Lower lobe of right lung (tissue), 2 donors: ENCODE measurements around the gene RAPGEF4. TPM values are rescaled to one million over a fixed set of nuclear protein-coding genes. Genes with fewer than 3 reads are reported as not detected.
A peak's percentile ranks its signal among the peaks of the same experiment; 100 is the strongest.

Experiments
- ATAC-seq, 2 donors: fragments of 200-7000 bp; cut with Tn5 transposase; one replicate each; pipeline ENCODE4 v1.9.1; 2020 to 2022; ENCODE audit warnings: mild to moderate bottlenecking in 2 of 2, moderate library complexity in 2 of 2
- DNase-seq: peaks from one replicate; pipeline ENCODE4 v3.0.0-alpha.2; 2020
- H3K27ac ChIP-seq: fragments of 200-600 bp; one replicate; pipeline ENCODE4 v1.8.0; 2022
- H3K27me3 ChIP-seq: fragments of 200-600 bp; one replicate; pipeline ENCODE4 v1.8.0; 2022; ENCODE audit warnings: low read depth
- H3K36me3 ChIP-seq: fragments of 200-600 bp; one replicate; pipeline ENCODE4 v1.8.0; 2022; ENCODE audit warnings: mild to moderate bottlenecking
- H3K4me1 ChIP-seq: fragments of 200-600 bp; one replicate; pipeline ENCODE4 v1.8.0; 2022
- H3K4me3 ChIP-seq: fragments of 200-600 bp; one replicate; pipeline ENCODE4 v1.8.0; 2022; ENCODE audit warnings: mild to moderate bottlenecking
- H3K9me3 ChIP-seq: fragments of 200-600 bp; one replicate; pipeline ENCODE4 v1.8.0; 2022
- intact Hi-C: fragments of 100-400 bp; cut with DNase I; formaldehyde crosslinking; loops from one replicate; pipeline ENCODE4 v1.11.0; 2022
- total RNA-seq: library from RNA; stranded (reverse); fragmentation: NEBNext Ultra II Directional; extraction: Animal tissue kit (Norgen Biotek cat#: 25700); gene quantifications from one replicate; pipeline ENCODE4 v1.2.1, GENCODE V29; 2021
- TF ChIP-seq, protein P1 (sequence below): fragments of 200-600 bp; IDR thresholded peaks from one replicate; pipeline ENCODE4 v1.8.0; 2022; ENCODE audit warnings: antibody characterized with exemption, mild to moderate bottlenecking
- donor health status: DM: no; HTN: yes; CAD: no; lungs with severe emphysema.

The RAPGEF4 gene
- total RNA-seq, 1 donor from 2014 or later: 14.6 TPM

DNA sequence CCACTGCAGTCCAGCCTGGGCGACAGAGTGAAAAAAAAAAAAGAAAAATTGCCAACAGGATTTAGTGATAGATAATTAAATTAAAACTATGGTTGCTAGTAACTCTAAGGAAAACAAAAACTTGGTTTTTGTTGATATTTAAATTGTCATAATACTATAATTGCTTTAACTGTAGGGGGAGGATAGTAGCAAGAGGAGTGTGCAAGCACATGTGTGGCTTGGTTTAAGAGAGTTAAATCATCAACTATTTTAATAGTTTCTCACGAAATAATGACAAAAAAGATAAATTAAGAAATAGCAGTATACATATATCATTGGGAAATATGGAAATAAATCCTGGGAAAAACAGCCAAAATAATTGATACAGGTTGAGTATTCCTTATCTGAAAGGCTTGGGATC, 27.4 kb upstream of the RAPGEF4 start:
- intact Hi-C loops: no loop called here
- no peaks in the 10 kb centered on the region for H3K4me1 ChIP-seq
- no peak for DNase-seq
- no peaks in the 10 kb centered on the region for H3K9me3 ChIP-seq
- no peak overlapping the region for H3K4me3 ChIP-seq
- TF ChIP-seq, protein P1, sequence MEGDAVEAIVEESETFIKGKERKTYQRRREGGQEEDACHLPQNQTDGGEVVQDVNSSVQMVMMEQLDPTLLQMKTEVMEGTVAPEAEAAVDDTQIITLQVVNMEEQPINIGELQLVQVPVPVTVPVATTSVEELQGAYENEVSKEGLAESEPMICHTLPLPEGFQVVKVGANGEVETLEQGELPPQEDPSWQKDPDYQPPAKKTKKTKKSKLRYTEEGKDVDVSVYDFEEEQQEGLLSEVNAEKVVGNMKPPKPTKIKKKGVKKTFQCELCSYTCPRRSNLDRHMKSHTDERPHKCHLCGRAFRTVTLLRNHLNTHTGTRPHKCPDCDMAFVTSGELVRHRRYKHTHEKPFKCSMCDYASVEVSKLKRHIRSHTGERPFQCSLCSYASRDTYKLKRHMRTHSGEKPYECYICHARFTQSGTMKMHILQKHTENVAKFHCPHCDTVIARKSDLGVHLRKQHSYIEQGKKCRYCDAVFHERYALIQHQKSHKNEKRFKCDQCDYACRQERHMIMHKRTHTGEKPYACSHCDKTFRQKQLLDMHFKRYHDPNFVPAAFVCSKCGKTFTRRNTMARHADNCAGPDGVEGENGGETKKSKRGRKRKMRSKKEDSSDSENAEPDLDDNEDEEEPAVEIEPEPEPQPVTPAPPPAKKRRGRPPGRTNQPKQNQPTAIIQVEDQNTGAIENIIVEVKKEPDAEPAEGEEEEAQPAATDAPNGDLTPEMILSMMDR: no peak
- H3K36me3 ChIP-seq: no peaks in the 10 kb centered on the region
- no peak for ATAC-seq
- no peak overlapping the region for H3K27ac ChIP-seq
- H3K27me3 ChIP-seq: peaks cover 6% of the 10 kb centered on the region

DNA sequence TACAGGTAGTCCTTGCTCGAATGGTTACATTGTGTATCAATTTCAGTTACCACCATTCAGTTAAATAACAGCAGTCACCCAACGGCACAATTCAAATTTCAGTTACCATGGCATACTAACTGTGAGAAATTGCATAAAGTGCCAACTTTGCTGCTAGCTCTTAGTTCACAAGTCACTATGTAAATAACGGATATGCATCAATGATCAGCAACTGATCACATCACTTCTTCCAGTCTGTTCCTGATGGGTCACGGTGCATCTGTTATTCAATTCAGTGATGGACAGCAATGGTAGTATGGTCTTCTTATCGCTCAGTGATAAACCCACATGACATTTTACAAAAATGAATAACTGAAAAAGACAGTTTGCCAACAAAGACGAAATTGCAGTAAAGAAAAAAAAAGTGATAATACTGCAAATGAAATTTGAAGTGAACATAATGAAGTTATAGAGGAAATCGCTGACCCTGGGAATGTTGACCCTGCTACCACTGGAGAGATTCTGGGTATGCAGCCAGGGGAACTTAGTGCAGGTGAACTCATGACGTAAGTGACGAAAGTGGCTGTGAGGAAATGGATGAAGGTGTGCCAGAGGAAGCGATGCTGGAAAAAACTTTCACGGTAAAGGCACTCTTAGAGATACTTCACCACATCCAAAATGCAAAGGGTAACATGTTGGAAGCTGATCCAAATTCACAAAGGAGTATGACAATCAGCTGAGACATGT, 25.9 kb upstream of the RAPGEF4 start:
- H3K27me3 ChIP-seq: peaks cover 6% of the 10 kb centered on the region
- DNase-seq: no peak
- no peaks in the 10 kb centered on the region for H3K4me1 ChIP-seq
- H3K27ac ChIP-seq: no peak overlapping the region
- no peak overlapping the region for H3K4me3 ChIP-seq
- intact Hi-C loops: no loop called here
- H3K36me3 ChIP-seq: no peaks in the 10 kb centered on the region
- H3K9me3 ChIP-seq: no peaks in the 10 kb centered on the region
- ATAC-seq: no peak
- TF ChIP-seq, protein P1: no peak

DNA sequence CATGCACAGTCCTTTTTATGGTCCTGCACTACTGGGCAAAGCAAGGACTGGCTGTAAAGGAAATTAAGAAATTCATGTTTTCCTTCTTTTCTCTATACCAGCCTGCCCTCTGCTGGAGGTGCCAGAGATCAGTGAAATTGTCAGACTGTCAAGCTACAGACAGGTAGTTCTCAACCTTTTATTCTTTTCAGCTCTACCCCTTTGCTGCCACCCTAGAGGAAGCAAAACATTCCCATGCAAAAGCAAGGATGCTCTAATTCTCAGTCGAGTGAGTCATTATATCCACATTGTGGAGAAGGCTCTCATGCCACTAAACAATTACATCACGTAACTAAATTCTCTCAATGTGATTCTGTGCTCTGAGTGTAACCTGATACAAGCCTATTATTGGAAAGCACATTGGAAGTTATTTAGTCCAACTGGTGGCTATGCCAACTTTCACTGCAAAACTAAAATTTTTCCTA, 25.0 kb upstream of the RAPGEF4 start:
- Histone ChIP-seq H3K9me3 (no peaks in the 10 kb centered on the region), H3K27me3 (peaks cover 6% of the 10 kb centered on the region), H3K4me1 (no peaks in the 10 kb centered on the region), H3K4me3 (no peak overlapping the region), H3K27ac (no peak overlapping the region), H3K36me3 (no peaks in the 10 kb centered on the region)
- TF ChIP-seq, protein P1: peak; percentile 60
- intact Hi-C loops: no loop called here
- no peak for DNase-seq
- ATAC-seq: peak; percentile 29 to 71

DNA sequence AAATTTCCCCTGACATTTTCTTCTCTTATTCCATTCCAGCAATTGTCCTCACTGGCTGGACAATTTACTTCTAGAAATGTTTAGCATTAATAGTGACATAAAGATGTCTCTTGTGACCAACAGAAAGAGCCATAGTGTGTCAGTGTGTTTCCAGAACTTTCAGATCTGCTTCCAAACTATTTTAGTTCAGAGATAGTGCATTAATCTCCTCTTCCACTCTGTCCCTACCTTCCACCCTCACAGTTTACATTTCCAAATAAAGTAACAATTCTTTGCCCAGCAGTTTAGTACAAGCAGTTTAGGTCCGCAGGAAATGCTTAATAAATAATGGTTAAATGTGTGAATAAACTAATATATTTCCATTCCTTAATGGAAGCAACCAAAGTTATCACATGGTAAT, 24.5 kb upstream of the RAPGEF4 start:
- no peak overlapping the region for H3K4me3 ChIP-seq
- TF ChIP-seq, protein P1: no peak
- DNase-seq: no peak
- peaks cover 6% of the 10 kb centered on the region for H3K27me3 ChIP-seq
- no peak for ATAC-seq
- no peak overlapping the region for H3K27ac ChIP-seq
- H3K36me3 ChIP-seq: no peaks in the 10 kb centered on the region
- intact Hi-C loops: no loop called here
- H3K4me1 ChIP-seq: no peaks in the 10 kb centered on the region
- H3K9me3 ChIP-seq: no peaks in the 10 kb centered on the region

DNA sequence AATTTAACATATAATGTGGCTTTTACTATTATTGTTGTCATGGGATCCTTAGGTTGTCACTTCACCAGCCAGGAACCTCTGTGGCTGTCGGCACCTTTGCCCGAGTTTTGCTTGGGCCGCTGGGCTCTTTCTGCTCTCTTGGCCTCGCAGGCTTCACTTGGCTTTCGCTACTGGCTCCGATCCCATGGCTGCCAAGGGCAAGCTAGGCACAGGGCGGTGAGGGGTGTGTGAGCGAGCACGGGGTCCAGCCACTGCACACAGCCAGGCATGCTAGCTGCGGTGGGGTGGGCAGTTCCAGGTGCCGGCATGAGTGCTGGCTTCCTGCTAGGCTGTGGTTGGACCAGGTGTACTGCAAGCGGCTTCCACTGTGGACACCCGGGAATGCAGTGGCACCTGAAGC, 23.4 kb upstream of the RAPGEF4 start:
- DNase-seq: no peak
- Histone ChIP-seq H3K9me3 (no peaks in the 10 kb centered on the region), H3K4me3 (no peak overlapping the region), H3K36me3 (no peaks in the 10 kb centered on the region), H3K27me3 (peaks cover under 1% of the 10 kb centered on the region), H3K4me1 (no peaks in the 10 kb centered on the region), H3K27ac (no peak overlapping the region)
- TF ChIP-seq, protein P1: no peak
- intact Hi-C loops: no loop called here
- no peak for ATAC-seq
